ENCODE data around the gene DDX10.

The DDX10 gene

GRCh38 chr11:108886005-108886659 lies 221.3 kb downstream of the DDX10 start:
- no peak for DNase-seq (ENCODE audit: low read depth, low spot score)
- TF ChIP-seq EZH2 (IDR thresholded peaks at IDR 0.05) (no peak), FOXP2 (optimal IDR thresholded peaks at IDR 0.05; ENCODE audit: control extremely low read depth, extremely low read length, insufficient read depth) (no peak), POLR2AphosphoS5 (IDR thresholded peaks at IDR 0.05; ENCODE audit: borderline replicate concordance, low read depth, low read length) (no peak)
- H3K27ac ChIP-seq, result no peak overlapping the region
- H3K9ac ChIP-seq (ENCODE audit: insufficient read length), result no peak overlapping the region
- no peak overlapping the region for H3K4me3 ChIP-seq
- H3K36me3 ChIP-seq (ENCODE audit: insufficient read depth, low read length), result no peaks in the 10 kb centered on the region
- H3K9me3 ChIP-seq (ENCODE audit: low read depth, low read length), result no peaks in the 10 kb centered on the region

- H3K9me3 ChIP-seq (ENCODE audit: low read depth, low read length), result no peaks in the 10 kb centered on the region
- H3K4me3 ChIP-seq, result no peak overlapping the region
- H3K9ac ChIP-seq (ENCODE audit: insufficient read length), result no peak overlapping the region
- no peak overlapping the region for H3K27ac ChIP-seq
- no peak for DNase-seq (ENCODE audit: low read depth, low spot score)
- TF ChIP-seq POLR2AphosphoS5 (IDR thresholded peaks at IDR 0.05; ENCODE audit: borderline replicate concordance, low read depth, low read length) (no peak), EZH2 (IDR thresholded peaks at IDR 0.05) (no peak)
- H3K36me3 ChIP-seq (ENCODE audit: insufficient read depth, low read length), result no peaks in the 10 kb centered on the region
Measured at GRCh38 chr11:108886660-108887009, 221.8 kb downstream of the DDX10 start.

- no peaks in the 10 kb centered on the region for H3K36me3 ChIP-seq (ENCODE audit: insufficient read depth, low read length)
- H3K4me3 ChIP-seq, result no peak overlapping the region
- no peaks in the 10 kb centered on the region for H3K9me3 ChIP-seq (ENCODE audit: low read depth, low read length)
- no peak overlapping the region for H3K27ac ChIP-seq
- H3K9ac ChIP-seq (ENCODE audit: insufficient read length), result no peak overlapping the region
- TF ChIP-seq FOXP2 (optimal IDR thresholded peaks at IDR 0.05; ENCODE audit: control extremely low read depth, extremely low read length, insufficient read depth), result no peak
- no peak for TF ChIP-seq EZH2 (IDR thresholded peaks at IDR 0.05)
- no peak for TF ChIP-seq POLR2AphosphoS5 (IDR thresholded peaks at IDR 0.05; ENCODE audit: borderline replicate concordance, low read depth, low read length)
- no peak for DNase-seq (ENCODE audit: low read depth, low spot score)
Measured at GRCh38 chr11:108887436-108888238, 222.8 kb downstream of the DDX10 start.

GRCh38 chr11:108890482-108891105 lies 225.7 kb downstream of the DDX10 start:
- Histone ChIP-seq H3K9ac (ENCODE audit: insufficient read length) (no peak overlapping the region), H3K9me3 (ENCODE audit: low read depth, low read length) (no peaks in the 10 kb centered on the region), H3K4me3 (no peak overlapping the region), H3K27ac (no peak overlapping the region), H3K36me3 (ENCODE audit: insufficient read depth, low read length) (no peaks in the 10 kb centered on the region)
- no peak for DNase-seq (ENCODE audit: low read depth, low spot score)
- TF ChIP-seq FOXP2 (optimal IDR thresholded peaks at IDR 0.05; ENCODE audit: control extremely low read depth, extremely low read length, insufficient read depth), result no peak

GRCh38 chr11:108891143-108891542 lies 226.3 kb downstream of the DDX10 start:
- Histone ChIP-seq H3K9me3 (ENCODE audit: low read depth, low read length) (no peaks in the 10 kb centered on the region), H3K9ac (ENCODE audit: insufficient read length) (no peak overlapping the region), H3K4me3 (no peak overlapping the region), H3K27ac (no peak overlapping the region), H3K36me3 (ENCODE audit: insufficient read depth, low read length) (no peaks in the 10 kb centered on the region)
- TF ChIP-seq EZH2 (IDR thresholded peaks at IDR 0.05), result no peak
- no peak for TF ChIP-seq POLR2AphosphoS5 (IDR thresholded peaks at IDR 0.05; ENCODE audit: borderline replicate concordance, low read depth, low read length)
- TF ChIP-seq FOXP2 (optimal IDR thresholded peaks at IDR 0.05; ENCODE audit: control extremely low read depth, extremely low read length, insufficient read depth), result no peak
- no peak for DNase-seq (ENCODE audit: low read depth, low spot score)

- H3K9me3 ChIP-seq (ENCODE audit: low read depth, low read length), result no peaks in the 10 kb centered on the region
- no peak for TF ChIP-seq FOXP2 (optimal IDR thresholded peaks at IDR 0.05; ENCODE audit: control extremely low read depth, extremely low read length, insufficient read depth)
- TF ChIP-seq POLR2AphosphoS5 (IDR thresholded peaks at IDR 0.05; ENCODE audit: borderline replicate concordance, low read depth, low read length), result no peak
- no peak for TF ChIP-seq EZH2 (IDR thresholded peaks at IDR 0.05)
Measured at GRCh38 chr11:108891909-108892511, 227.1 kb downstream of the DDX10 start.

GRCh38 chr11:108895579-108896480 lies 231.0 kb downstream of the DDX10 start:
- Histone ChIP-seq H3K27ac (peak overlapping the region; percentile 29; the same call in 1 of the 2 replicates), H3K9me3 (ENCODE audit: low read depth, low read length) (no peaks in the 10 kb centered on the region), H3K9ac (ENCODE audit: insufficient read length) (no peak overlapping the region), H3K36me3 (ENCODE audit: insufficient read depth, low read length) (0 out of 2 replicates have a peak, but pooled peaks cover 3% of the 10 kb centered on the region), H3K4me3 (peak overlapping the region; percentile 46)
- no peak for TF ChIP-seq FOXP2 (optimal IDR thresholded peaks at IDR 0.05; ENCODE audit: control extremely low read depth, extremely low read length, insufficient read depth)
- no peak for TF ChIP-seq EZH2 (IDR thresholded peaks at IDR 0.05)
- TF ChIP-seq POLR2AphosphoS5 (IDR thresholded peaks at IDR 0.05; ENCODE audit: borderline replicate concordance, low read depth, low read length), result no peak
- DNase-seq (ENCODE audit: low read depth, low spot score), result peak; percentile 59

More at GRCh38 chr11:108891909-108892511, 227.1 kb downstream of the DDX10 start:
- Histone ChIP-seq H3K27ac (no peak overlapping the region), H3K4me3 (no peak overlapping the region), H3K36me3 (ENCODE audit: insufficient read depth, low read length) (no peaks in the 10 kb centered on the region), H3K9ac (ENCODE audit: insufficient read length) (no peak overlapping the region)
- no peak for DNase-seq (ENCODE audit: low read depth, low spot score)
